Measurements from ENCODE around the gene TCAIM.

- TF ChIP-seq CTCF (IDR thresholded peaks at IDR 0.05 in 4 of 5, conservative IDR thresholded peaks at IDR 0.05 in 1 of 5) (no peak), POLR2A (IDR thresholded peaks at IDR 0.05) (no peak)
Observed at GRCh38 chr3:44375450-44375849, 36.9 kb downstream of the TCAIM start.
